Thymus (tissue), 11 donors: ENCODE data around the gene DOCK9. TPM values are rescaled to one million over a fixed set of nuclear protein-coding genes. Genes with fewer than 3 reads are reported as not detected.

Experiments
- DNase-seq, 9 donors: peaks; one replicate each; pipeline ENCODE4 v3.0.0-alpha.2; 2013; ENCODE audit warnings: low spot score in 9 of 9, low read depth in 6 of 9, missing footprints in 1 of 9
- H3K27ac ChIP-seq, 2 donors: one replicate each; pipeline ENCODE4 v1.5.1; 2013; ENCODE audit warnings: control low read depth in 1 of 2, low read depth in 1 of 2, low read length in 1 of 2, mild to moderate bottlenecking in 1 of 2, moderate library complexity in 1 of 2
- H3K27me3 ChIP-seq, 2 donors: one replicate each; pipeline ENCODE4 v1.5.1; 2013; ENCODE audit warnings: low read length in 1 of 2; ENCODE audit not compliant: control insufficient read depth in 2 of 2, insufficient read depth in 1 of 2
- H3K36me3 ChIP-seq, 2 donors: one replicate each; pipeline ENCODE4 v1.5.1; 2013; ENCODE audit warnings: low read length in 1 of 2, mild to moderate bottlenecking in 1 of 2, moderate library complexity in 1 of 2; ENCODE audit not compliant: control insufficient read depth in 2 of 2, insufficient read depth in 2 of 2
- H3K4me1 ChIP-seq, 2 donors: one replicate each; pipeline ENCODE4 v1.5.1; 2013; ENCODE audit warnings: low read length in 2 of 2; ENCODE audit not compliant: control insufficient read depth in 2 of 2, insufficient read depth in 2 of 2
- H3K4me3 ChIP-seq, 2 donors: one replicate each; pipeline ENCODE4 v1.5.1; 2013; ENCODE audit warnings: low read length in 2 of 2, control low read depth in 1 of 2, mild to moderate bottlenecking in 1 of 2
- H3K9me3 ChIP-seq, 2 donors: one replicate each; pipeline ENCODE4 v1.5.1; 2013; ENCODE audit warnings: low read length in 1 of 2, mild to moderate bottlenecking in 1 of 2; ENCODE audit not compliant: control insufficient read depth in 2 of 2, insufficient read depth in 1 of 2
- WGBS: extraction: QIAGEN DNeasy Blood & Tissue Kit; methylation state at CpG from one replicate; pipeline ENCODE4 v1.1.7; 2013; 5-methylcytosine and 5-hydroxymethylcytosine counted together
- polyA plus RNA-seq: library from polyadenylated mRNA; stranded (reverse); fragments of 200-250 nt; gene quantifications from one replicate; pipeline ENCODE4 v1.2.3, GENCODE V29; 2013
- total RNA-seq: library from RNA; stranded (reverse); fragments of 120-200 nt; gene quantifications from one replicate; pipeline ENCODE4 v1.2.4, GENCODE V29; 2013
- donor health status: healthy.

The DOCK9 gene
- total and polyA plus RNA-seq, 2 donors = 34.0 to 37.9 TPM

DNA sequence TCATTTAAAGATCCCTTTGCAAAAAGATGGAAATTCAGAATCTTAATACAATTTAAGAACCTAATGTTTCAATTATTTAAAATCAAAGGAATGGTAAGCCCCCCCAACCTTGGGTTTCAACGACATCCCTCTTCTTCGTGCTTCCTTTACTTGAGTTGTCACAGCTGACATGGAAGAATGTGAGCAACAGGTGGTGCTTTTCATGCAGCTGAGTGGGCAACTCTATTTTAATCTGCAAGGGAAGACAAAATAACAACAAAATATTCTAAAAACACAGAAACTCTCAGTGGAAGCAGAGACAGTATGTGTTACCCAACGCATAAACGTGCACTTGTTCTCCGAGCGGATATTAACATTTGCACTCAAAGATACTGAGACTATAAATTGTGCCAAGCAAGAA lies 92.3 kb downstream of the DOCK9 start:
- no peak overlapping the region for H3K27ac ChIP-seq
- peaks cover 26 to 51% of the 10 kb centered on the region in 2 donors for H3K36me3 ChIP-seq
- H3K4me3 ChIP-seq = no peak overlapping the region
- peaks cover 0 to 13% of the 10 kb centered on the region in 2 donors for H3K4me1 ChIP-seq
- no peaks in the 10 kb centered on the region for H3K9me3 ChIP-seq
- DNase-seq = no peak
- H3K27me3 ChIP-seq = no peaks in the 10 kb centered on the region
- WGBS = 93% methylated on average over 6 of the region's 6 CpGs

DNA sequence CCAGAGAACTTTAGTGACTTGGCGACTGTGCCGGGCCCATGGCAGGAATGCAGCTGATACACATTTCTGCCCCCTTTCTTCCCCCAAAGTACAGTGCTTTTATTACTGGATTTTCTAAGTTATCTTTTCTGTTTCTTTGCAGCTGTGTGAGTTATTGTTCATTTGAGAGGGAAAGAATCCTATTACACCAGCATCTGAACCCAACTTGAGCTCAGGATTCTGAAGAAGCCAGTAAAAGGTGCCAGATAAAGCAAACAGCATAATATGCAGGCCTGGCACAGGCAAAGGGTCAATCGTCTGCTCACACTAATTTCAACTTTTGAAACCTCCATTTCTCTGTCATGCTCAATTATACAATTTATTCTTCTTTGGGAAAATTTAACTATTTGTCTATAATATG lies 93.9 kb downstream of the DOCK9 start:
- no peaks in the 10 kb centered on the region for H3K27me3 ChIP-seq
- peaks cover 5 to 15% of the 10 kb centered on the region in 2 donors for H3K4me1 ChIP-seq
- DNase-seq = no peak
- H3K27ac ChIP-seq = no peak overlapping the region
- no peak overlapping the region for H3K4me3 ChIP-seq
- no peaks in the 10 kb centered on the region for H3K9me3 ChIP-seq
- H3K36me3 ChIP-seq = peaks cover 27 to 53% of the 10 kb centered on the region in 2 donors
- WGBS = 64% methylated on average over 3 of the region's 3 CpGs

DNA sequence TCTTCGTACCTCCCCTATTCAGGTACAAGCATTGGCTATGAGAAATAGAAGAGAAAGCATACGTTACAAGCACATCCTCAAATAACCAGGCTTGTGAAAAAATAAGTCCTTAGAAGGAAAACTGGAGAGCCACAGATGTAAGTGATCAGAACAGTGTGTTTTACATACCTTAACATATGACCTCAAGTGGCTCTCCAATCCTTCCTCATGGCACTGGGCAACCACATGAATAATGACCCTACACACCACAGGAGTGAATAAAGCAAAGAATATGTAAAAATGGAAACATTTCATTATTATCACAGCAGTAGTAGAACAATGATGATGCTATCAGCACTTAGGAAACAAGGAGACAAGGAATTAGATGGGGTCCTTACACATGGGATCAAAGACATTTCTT lies 96.5 kb downstream of the DOCK9 start:
- over 99% methylated on average over 2 of the region's 2 CpGs for WGBS
- Histone ChIP-seq H3K27me3 (no peaks in the 10 kb centered on the region), H3K27ac (no peak overlapping the region), H3K4me3 (no peak overlapping the region), H3K9me3 (no peaks in the 10 kb centered on the region), H3K36me3 (peaks cover 28 to 59% of the 10 kb centered on the region in 2 donors), H3K4me1 (peaks cover 21 to 26% of the 10 kb centered on the region in 2 donors)
- DNase-seq = no peak

DNA sequence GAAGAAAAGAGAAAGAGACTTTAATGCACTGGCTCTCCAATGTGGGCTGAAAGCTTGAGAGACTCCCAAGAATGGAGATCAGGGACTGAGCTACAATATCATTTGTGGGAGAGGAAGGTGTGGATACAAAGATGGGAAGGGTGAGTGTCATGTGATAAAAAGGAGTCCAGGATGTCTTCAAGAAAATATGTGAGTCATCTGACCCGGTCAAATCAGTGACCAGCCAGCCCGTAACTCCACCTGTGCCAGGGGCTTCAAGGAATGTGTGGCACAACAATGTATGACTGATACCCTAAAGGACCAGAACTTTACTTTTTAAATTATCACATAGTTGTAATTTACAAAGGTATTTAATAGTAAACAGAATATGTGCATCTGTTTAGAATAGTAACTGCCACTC lies 97.2 kb downstream of the DOCK9 start:
- Histone ChIP-seq H3K27ac (peak overlapping the region in 1 of 2 donors; percentile 83), H3K4me1 (peaks cover 21 to 29% of the 10 kb centered on the region in 2 donors), H3K27me3 (no peaks in the 10 kb centered on the region), H3K4me3 (no peak overlapping the region), H3K9me3 (no peaks in the 10 kb centered on the region), H3K36me3 (peaks cover 28 to 60% of the 10 kb centered on the region in 2 donors)
- no peak for DNase-seq
- 96% methylated on average over 2 of the region's 2 CpGs for WGBS

DNA sequence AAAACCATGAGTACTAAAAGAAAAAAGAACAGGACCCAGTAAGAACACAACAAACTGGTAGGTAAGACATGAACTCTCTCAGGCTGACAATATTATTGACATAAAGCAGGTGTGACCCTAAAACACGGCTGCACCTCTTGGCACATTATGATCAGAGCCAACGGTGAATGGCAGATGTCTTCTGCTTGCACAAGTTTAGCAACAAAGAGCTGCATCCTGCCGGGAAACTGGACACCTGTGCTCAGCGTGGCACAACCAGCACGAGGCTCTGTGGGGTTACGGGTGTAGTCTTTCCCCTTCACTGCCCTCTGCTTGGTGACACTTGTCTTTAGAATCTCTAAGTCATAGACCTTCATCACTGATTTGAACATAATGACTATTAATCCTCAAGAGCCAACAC lies 97.9 kb downstream of the DOCK9 start:
- DNase-seq = peak; percentile 42 to 87 (median 59)
- Histone ChIP-seq H3K4me3 (no peak overlapping the region), H3K27me3 (no peaks in the 10 kb centered on the region), H3K27ac (peak overlapping the region in 1 of 2 donors; percentile 83), H3K4me1 (peaks cover 21 to 32% of the 10 kb centered on the region in 2 donors), H3K9me3 (no peaks in the 10 kb centered on the region), H3K36me3 (peaks cover 28 to 59% of the 10 kb centered on the region in 2 donors)
- WGBS = 15% methylated on average over 6 of the region's 6 CpGs

DNA sequence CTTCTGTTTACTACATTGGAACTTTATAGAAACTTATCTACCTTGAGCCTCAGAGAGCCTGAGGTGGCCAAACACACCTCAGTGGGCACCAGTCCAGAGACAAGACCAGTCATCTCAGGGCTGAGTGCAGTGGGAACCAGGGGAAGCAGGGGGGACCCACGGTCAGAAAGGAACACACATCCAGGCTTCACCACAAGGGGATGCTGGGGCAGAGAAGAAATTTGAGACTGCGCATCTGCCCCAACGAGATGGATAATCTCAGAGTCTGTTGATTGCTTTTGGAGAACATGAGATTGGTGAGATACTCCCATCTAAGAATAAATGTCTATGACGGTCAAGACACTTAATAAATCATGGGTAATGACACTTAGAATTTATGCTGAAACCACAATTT lies 98.7 kb downstream of the DOCK9 start:
- peak in 1 of 9 donors; percentile 29 for DNase-seq
- peaks cover 21 to 32% of the 10 kb centered on the region in 2 donors for H3K4me1 ChIP-seq
- 89% methylated on average over 4 of the region's 4 CpGs for WGBS
- peaks cover 28 to 57% of the 10 kb centered on the region in 2 donors for H3K36me3 ChIP-seq
- peak overlapping the region; percentile 1 to 83 for H3K27ac ChIP-seq
- H3K4me3 ChIP-seq = no peak overlapping the region
- H3K9me3 ChIP-seq = no peaks in the 10 kb centered on the region
- H3K27me3 ChIP-seq = no peaks in the 10 kb centered on the region

DNA sequence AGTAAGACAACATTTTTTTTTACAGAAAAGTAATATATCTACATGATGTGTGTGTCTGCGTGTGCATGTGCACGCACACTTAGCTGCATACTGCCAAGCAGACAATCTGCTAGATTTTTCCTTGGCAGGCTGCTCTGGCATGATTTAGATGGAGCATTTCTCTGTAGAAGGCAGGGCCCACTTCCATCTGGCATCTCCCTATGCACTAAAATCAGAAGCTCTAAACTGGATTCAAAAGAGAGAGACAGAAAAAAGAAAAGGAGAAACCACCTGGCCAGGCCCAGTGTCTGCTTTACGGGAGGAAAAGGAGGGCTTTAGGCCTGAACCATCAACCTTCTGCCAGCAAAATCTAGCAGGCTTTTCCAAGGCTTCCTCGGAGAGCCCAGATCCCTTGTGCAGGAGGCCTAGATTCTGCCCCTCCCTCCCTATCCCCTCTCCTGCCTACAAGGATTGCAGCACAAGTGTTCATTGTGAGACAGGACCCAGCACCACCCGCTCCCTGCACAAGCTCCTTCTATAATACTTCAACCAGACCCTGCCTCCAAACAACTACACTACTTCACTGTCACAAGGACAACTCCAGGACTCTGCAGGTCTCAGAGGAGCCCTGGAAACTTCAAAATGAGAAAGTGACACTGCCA lies 99.3 kb downstream of the DOCK9 start:
- Histone ChIP-seq H3K9me3 (peaks cover 1 to 2% of the 10 kb centered on the region in 2 donors), H3K4me3 (no peak overlapping the region), H3K27me3 (no peaks in the 10 kb centered on the region), H3K36me3 (peaks cover 27 to 56% of the 10 kb centered on the region in 2 donors), H3K4me1 (peaks cover 21 to 32% of the 10 kb centered on the region in 2 donors), H3K27ac (peak overlapping the region; percentile 1 to 83)
- DNase-seq = peak in 1 of 9 donors; percentile 28
- WGBS = 96% methylated on average over 5 of the region's 5 CpGs

DNA sequence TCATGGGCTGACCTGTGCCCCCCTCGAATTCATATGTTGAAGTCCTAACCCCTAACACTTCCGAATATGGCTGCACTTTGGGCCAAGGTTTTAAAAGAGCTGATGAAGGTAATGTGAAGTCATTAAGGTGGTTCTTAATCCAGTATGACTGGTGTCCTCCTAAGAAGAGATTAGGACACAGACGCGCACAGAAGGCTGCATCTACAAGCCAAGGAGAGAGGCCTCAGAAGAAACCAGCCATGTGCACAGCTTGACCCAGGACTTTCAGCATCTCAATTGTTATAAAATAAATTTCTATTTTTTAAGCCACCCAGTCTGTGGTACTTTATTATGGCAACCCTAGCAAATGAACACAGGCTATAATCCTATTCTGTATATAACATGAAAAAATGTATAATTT lies 99.9 kb downstream of the DOCK9 start:
- no peaks in the 10 kb centered on the region for H3K27me3 ChIP-seq
- H3K27ac ChIP-seq = no peak overlapping the region
- H3K9me3 ChIP-seq = peaks cover 4 to 8% of the 10 kb centered on the region in 2 donors
- H3K36me3 ChIP-seq = peaks cover 26 to 57% of the 10 kb centered on the region in 2 donors
- 97% methylated on average over 4 of the region's 4 CpGs for WGBS
- H3K4me1 ChIP-seq = peaks cover 21 to 32% of the 10 kb centered on the region in 2 donors
- H3K4me3 ChIP-seq = no peak overlapping the region
- DNase-seq = no peak

DNA sequence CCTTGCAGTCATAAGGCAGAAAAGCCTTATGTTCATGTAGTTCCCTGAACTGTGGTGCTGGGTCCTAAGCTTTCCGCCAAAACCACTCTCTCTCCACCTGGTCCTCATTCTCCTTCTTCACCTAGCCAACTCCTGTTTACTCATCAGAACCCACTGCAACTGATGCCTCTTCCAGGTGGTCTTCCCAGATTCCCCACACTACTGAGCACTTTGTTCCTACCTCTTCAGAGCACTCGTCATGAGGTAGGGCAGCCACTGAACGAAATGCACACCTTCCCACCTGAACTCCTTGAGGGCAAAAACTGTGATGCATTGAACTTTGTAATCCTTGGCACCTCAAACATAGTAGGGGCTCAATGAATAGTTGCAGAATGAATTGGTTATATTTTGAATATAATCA lies 100.4 kb downstream of the DOCK9 start:
- 98% methylated on average over 3 of the region's 3 CpGs for WGBS
- Histone ChIP-seq H3K36me3 (peaks cover 23 to 56% of the 10 kb centered on the region in 2 donors), H3K4me1 (peaks cover 21 to 32% of the 10 kb centered on the region in 2 donors), H3K27me3 (no peaks in the 10 kb centered on the region), H3K4me3 (no peak overlapping the region), H3K9me3 (peaks cover 4 to 11% of the 10 kb centered on the region in 2 donors), H3K27ac (no peak overlapping the region)
- DNase-seq = no peak
